ENCODE results near the gene MLIP. TPM values are rescaled to one million over a fixed set of nuclear protein-coding genes. Genes with fewer than 3 reads are reported as not detected.
"Not testable (repeated sequence)": the region's sequence is repeated elsewhere in the genome, so short reads cannot be mapped to it uniquely, and the experiment has no call there.

MLIP gene
- total RNA-seq, 4 donors from 2014 or later: 0.64 to 4.3 (median 2.5) TPM

DNA sequence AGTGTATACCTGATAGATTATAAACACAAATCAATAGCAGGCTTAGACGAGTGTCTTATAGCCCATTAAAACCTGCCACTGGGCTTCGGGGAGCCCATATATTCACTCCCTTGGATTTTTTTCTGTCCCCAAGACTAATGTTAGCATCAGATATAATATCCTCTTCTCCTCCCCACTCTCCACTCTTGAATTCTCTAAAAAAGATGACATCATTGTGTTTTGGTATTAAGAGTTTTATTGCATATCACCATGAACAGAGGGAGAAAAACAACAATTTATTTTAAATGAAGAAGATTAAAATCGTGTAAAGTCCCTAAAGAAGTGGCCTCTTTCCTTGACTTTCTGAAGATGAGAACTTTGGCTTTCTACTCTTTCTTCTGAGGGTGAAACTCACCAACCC is 84.4 kb downstream of the MLIP start:
- Histone ChIP-seq H3K36me3 (no peaks in the 10 kb centered on the region), H3K4me1 (peaks cover 0 to 14% (median 0%) of the 10 kb centered on the region in 3 donors), H3K4me3 (no peak overlapping the region), H3K27ac (no peak overlapping the region), H3K9me3 (no peaks in the 10 kb centered on the region), H3K27me3 (no peaks in the 10 kb centered on the region)
- intact Hi-C loops (cut with DNase I): no loop called here
- DNase-seq: no peak
- 75 to 83% methylated on average over 3 of the region's 3 CpGs for WGBS, 2 donors
- TF ChIP-seq POLR2A (IDR thresholded peaks at IDR 0.05): no peak
- TF ChIP-seq, protein P1, sequence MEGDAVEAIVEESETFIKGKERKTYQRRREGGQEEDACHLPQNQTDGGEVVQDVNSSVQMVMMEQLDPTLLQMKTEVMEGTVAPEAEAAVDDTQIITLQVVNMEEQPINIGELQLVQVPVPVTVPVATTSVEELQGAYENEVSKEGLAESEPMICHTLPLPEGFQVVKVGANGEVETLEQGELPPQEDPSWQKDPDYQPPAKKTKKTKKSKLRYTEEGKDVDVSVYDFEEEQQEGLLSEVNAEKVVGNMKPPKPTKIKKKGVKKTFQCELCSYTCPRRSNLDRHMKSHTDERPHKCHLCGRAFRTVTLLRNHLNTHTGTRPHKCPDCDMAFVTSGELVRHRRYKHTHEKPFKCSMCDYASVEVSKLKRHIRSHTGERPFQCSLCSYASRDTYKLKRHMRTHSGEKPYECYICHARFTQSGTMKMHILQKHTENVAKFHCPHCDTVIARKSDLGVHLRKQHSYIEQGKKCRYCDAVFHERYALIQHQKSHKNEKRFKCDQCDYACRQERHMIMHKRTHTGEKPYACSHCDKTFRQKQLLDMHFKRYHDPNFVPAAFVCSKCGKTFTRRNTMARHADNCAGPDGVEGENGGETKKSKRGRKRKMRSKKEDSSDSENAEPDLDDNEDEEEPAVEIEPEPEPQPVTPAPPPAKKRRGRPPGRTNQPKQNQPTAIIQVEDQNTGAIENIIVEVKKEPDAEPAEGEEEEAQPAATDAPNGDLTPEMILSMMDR (IDR thresholded peaks at IDR 0.05): no peak

DNA sequence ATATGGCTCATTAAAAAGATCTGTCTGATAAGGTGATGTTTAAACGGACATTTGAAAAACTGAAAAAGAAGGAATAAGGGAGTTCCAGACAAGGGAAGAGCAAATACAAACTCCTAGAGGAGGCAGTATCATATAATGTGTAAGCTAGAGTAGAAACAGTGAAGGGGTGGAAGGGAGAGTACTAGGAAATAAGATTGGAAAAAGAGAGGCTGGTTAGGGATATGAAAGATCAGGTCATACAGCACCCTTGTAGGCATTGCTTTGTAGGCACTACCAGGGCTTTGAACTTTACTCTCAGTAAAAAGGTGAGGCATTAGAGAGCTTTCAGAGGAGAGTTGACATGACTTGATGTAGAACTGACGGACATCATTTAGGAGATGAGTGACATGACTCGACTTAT is 85.7 kb downstream of the MLIP start:
- 92% methylated on average over 3 of the region's 3 CpGs for WGBS, 2 donors
- no peaks in the 10 kb centered on the region for H3K36me3 ChIP-seq
- no peaks in the 10 kb centered on the region for H3K9me3 ChIP-seq
- peaks cover 0 to 14% (median 0%) of the 10 kb centered on the region in 3 donors for H3K4me1 ChIP-seq
- H3K4me3 ChIP-seq: no peak overlapping the region
- no peak overlapping the region for H3K27ac ChIP-seq
- intact Hi-C loops (cut with DNase I): no loop called here
- TF ChIP-seq, protein P1 (IDR thresholded peaks at IDR 0.05): no peak
- no peak for TF ChIP-seq POLR2A (IDR thresholded peaks at IDR 0.05)
- H3K27me3 ChIP-seq: no peaks in the 10 kb centered on the region
- DNase-seq: no peak

DNA sequence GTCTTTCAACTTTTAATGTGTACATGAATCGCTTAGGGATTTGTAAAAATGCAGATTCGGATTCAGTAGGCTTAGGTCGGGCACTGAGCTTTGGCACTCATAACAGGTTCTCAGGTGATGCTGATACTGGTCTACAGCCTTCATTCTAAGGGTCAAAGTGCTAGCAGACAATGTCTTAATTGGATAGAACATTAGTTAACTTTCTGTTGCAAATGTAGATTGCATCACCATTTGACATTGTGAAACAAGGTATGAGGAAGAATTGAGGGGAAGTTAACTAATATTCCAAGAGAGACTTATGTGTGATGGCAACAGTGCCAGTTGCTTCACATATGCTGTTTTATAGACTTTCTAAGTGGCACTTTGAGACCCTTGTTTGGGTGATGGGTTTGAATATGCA is 86.9 kb downstream of the MLIP start:
- Histone ChIP-seq H3K36me3 (no peaks in the 10 kb centered on the region), H3K27ac (no peak overlapping the region), H3K9me3 (no peaks in the 10 kb centered on the region), H3K4me1 (peaks cover 0 to 13% (median 0%) of the 10 kb centered on the region in 3 donors), H3K27me3 (no peaks in the 10 kb centered on the region), H3K4me3 (no peak overlapping the region)
- 91 to 93% methylated on average over 3 of the region's 3 CpGs for WGBS, 2 donors
- TF ChIP-seq, protein P1 (IDR thresholded peaks at IDR 0.05): no peak
- TF ChIP-seq POLR2A (IDR thresholded peaks at IDR 0.05): no peak
- intact Hi-C loops (cut with DNase I): no loop called here
- DNase-seq: no peak

DNA sequence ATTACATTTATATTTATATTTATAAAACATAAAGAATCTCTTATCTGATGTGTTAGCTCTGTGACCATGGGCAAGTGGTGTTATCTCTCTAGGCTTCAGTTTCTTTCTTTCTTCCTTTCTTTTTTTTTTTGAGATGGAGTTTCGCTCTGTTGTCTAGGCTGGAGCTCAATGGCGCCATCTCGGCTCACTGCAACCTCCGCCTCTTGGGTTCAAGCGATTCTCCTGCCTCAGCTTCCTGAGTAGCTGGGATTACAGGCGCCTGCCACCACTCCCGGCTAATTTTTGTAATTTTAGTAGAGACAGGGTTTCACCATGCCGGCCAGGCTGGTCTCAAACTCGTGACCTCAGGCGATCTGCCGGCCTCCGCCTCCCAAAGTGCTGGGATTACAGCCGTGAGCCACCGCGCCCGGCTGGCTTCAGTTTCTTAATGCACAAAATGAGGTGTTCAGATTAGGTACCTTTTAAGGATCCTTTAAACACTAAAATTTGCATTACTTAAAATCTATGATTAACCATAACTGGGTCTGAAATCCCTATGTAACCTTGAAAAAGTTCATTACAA is 92.3 kb downstream of the MLIP start:
- H3K27ac ChIP-seq; H3K9me3 ChIP-seq; H3K36me3 ChIP-seq; H3K4me3 ChIP-seq; H3K27me3 ChIP-seq; DNase-seq; H3K4me1 ChIP-seq; intact Hi-C loops (cut with DNase I): not testable (repeated sequence)
- 91 to 95% methylated on average over 16 of the region's 16 CpGs for WGBS, 2 donors

DNA sequence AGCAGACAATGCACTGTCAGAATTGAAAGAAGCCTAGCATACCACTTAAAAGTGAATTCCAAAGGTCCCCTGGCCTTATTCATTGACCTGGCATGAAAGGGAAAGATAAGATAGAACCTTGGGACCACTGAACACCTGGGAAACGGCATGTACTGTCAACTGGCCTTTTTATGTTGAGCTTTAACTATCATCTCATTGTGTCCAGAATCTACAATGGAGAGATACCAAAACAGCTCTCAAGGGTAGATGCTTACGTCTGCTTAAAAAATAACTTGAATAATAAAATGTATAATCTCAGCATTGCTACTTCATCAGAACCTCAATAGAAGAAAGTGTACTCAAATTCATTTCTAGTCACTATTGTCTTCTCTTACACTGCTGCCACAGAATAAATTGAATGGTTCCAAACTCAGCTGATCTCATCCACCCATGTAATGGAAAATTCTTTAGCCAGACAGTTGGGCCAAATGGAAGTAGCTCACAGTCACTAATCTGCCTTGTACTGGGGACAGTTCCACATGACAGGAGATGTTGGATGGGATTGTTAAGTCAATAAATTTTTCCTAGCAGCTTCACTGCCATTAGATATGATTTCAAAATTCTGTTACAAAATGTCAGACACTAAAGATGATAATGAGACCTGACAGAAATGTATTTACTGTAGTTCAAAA is 93.8 kb downstream of the MLIP start:
- Histone ChIP-seq H3K4me1 (no peaks in the 10 kb centered on the region), H3K27me3 (no peaks in the 10 kb centered on the region), H3K27ac (no peak overlapping the region), H3K4me3 (no peak overlapping the region), H3K9me3 (no peaks in the 10 kb centered on the region), H3K36me3 (no peaks in the 10 kb centered on the region)
- no peak for TF ChIP-seq POLR2A (IDR thresholded peaks at IDR 0.05)
- DNase-seq: no peak
- intact Hi-C loops (cut with DNase I): no loop called here
- WGBS, 2 donors: 55 to 73% methylated on average over 2 of the region's 2 CpGs

DNA sequence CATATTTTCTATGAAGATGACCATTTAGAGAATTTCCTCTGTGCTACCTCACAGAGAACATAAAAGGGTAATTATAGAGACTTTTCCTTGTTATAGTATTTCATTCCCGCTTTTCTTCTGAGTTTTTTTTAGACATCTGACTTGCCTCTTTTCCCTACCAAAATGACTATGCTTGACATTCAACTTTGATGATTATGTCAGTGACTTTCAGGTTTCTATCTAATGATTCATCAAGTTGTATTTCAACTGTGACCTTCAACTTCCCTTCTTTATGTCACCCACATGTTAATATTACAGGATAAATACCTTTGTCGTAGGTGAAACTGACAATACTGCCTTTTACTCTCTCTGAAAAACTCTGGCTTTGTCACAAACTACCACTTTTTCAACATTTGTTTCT is 95.3 kb downstream of the MLIP start:
- WGBS, 2 donors: 72 to 80% methylated on average over 2 of the region's 2 CpGs
- TF ChIP-seq POLR2A (IDR thresholded peaks at IDR 0.05): no peak
- TF ChIP-seq, protein P1 (IDR thresholded peaks at IDR 0.05): no peak
- Histone ChIP-seq H3K4me1 (no peaks in the 10 kb centered on the region), H3K9me3 (no peaks in the 10 kb centered on the region), H3K27me3 (no peaks in the 10 kb centered on the region), H3K27ac (no peak overlapping the region), H3K36me3 (no peaks in the 10 kb centered on the region), H3K4me3 (no peak overlapping the region)
- intact Hi-C loops (cut with DNase I): no loop called here
- DNase-seq: no peak

DNA sequence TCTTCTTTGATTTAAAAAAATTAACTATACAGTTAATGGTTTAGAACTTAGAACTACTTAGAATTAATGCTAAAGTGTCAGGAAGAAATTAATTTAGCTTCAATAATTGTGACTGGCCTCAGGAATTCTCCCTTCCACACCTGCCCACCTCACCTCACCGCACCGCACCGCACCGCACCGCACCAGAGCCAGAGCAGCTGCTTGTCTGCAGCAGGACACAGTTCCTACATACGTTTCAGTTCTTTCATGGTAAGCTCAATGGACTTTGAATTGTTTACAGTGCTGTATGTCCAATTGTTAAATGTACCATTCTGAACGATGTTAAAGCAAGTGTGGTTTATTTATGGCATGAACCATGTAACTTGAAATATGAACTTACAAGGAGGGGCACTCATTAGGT is 98.7 kb downstream of the MLIP start:
- H3K27ac ChIP-seq; H3K4me1 ChIP-seq; H3K27me3 ChIP-seq; intact Hi-C loops (cut with DNase I); DNase-seq; H3K9me3 ChIP-seq; H3K36me3 ChIP-seq; H3K4me3 ChIP-seq: not testable (repeated sequence)
- WGBS, 2 donors: 81% methylated on average over 4 of the region's 7 CpGs; no CpG with 5 or more reads in 1 of the 2 donors
